SH-SY5Y (cell line): ENCODE results near the gene CLDN15.

ENCODE experiments used
- GATA2 ChIP-seq: IDR thresholded peaks from 2 replicates; pipeline ENCODE4 v1.6.1; 2011; ENCODE audit warnings: mild to moderate bottlenecking, low read depth, low read length
- GATA3 ChIP-seq: IDR thresholded peaks from 2 replicates; pipeline ENCODE4 v1.6.1; 2011; ENCODE audit warnings: low read depth, mild to moderate bottlenecking, low read length, moderate library complexity

DNA sequence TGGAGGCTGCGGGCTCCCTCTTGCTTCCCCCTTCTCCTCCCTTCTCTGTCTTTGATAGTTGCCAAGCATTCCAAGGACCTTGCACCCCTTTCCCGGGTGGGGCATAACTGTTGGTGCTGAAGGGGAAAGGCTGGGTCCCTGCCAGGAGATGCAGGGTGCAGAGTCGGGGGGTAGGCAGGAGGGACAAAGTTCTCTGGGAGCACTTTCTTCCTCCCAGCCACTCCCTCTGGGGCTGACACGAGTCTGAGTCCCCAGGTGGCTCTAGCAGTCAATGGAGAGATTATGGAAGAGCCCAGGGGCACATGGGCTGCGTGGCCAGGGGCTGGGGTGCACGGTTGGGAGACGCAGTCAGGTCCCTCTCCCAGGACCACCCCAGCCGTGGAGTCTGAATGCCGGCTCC is 2.1 kb downstream of the CLDN15 start:
- TF ChIP-seq GATA2 (no peak), GATA3 (no peak)
